Prostate gland (tissue), 2 donors: ENCODE measurements around the gene RFXANK. TPM values are rescaled to one million over a fixed set of nuclear protein-coding genes. Genes with fewer than 3 reads are reported as not detected.

Experiments used
- DNase-seq: peaks from one replicate; pipeline ENCODE4 v3.0.0-alpha.2; 2019; ENCODE audit warnings: low spot score
- H3K27ac ChIP-seq, 2 donors: fragments of 200-600 bp; sonication (generic); 2 replicates each; pipeline ENCODE4 v1.5.1; 2017 to 2019
- H3K27me3 ChIP-seq: fragments of 200-600 bp; sonication (generic); replicated peaks from 2 replicates; pipeline ENCODE4 v1.5.1; 2019; ENCODE audit not compliant: insufficient read depth
- H3K36me3 ChIP-seq, 2 donors: fragments of 200-600 bp; sonication (generic); 1 replicate in 1 of 2; 2 replicates in 1 of 2; pipeline versions ENCODE4 v1.5.1 to v1.8.1; 2017 to 2019
- H3K4me1 ChIP-seq: fragments of 200-600 bp; sonication (generic); replicated peaks from 2 replicates; pipeline ENCODE4 v1.5.1; 2019
- H3K4me3 ChIP-seq, 2 donors: fragments of 200-600 bp; sonication (generic); 2 replicates each; pipeline ENCODE4 v1.5.1; 2017 to 2019
- H3K9me3 ChIP-seq: fragments of 200-600 bp; sonication (generic); 2 replicates; pipeline ENCODE4 v1.5.1; 2017
- POLR2A ChIP-seq: fragments of 450-650 bp; IDR thresholded peaks from one replicate; pipeline ENCODE4 v1.6.1; 2016; ENCODE audit warnings: antibody characterized with exemption, mild to moderate bottlenecking
- POLR2AphosphoS5 ChIP-seq: sonication (generic); formaldehyde crosslinking; IDR thresholded peaks from one replicate; pipeline ENCODE4 v1.6.1; 2017; ENCODE audit warnings: antibody characterized with exemption
- WGBS: methylation state at CpG from one replicate; pipeline ENCODE4 v1.1.5; 2018; 5-methylcytosine and 5-hydroxymethylcytosine counted together
- intact Hi-C: fragments of 100-400 bp; cut with DNase I; formaldehyde crosslinking; loops from one replicate; pipeline ENCODE4 v1.14.2; 2022
- total RNA-seq, 2 donors: library from RNA; depleted of rRNA; stranded (reverse); fragments of >200 nt; gene quantifications; one replicate each; pipeline ENCODE4 v1.1.0, GENCODE V29; 2016
- TF ChIP-seq, protein P1 (sequence below), 4 experiments: fragments of 200-600 bp in 2 of 4; fragments of 450-650 bp in 2 of 4; sonication (generic) in 2 of 4; IDR thresholded peaks; 1 replicate in 3 of 4; 2 replicates in 1 of 4; pipeline ENCODE4 v1.5.1; 2016 to 2019; ENCODE audit warnings: antibody characterized with exemption in 4 of 4, mild to moderate bottlenecking in 2 of 4, moderate library complexity in 2 of 4

RFXANK gene
- total RNA-seq, 2 donors from 2014 or later, result 44.2 to 46.3 TPM

DNA sequence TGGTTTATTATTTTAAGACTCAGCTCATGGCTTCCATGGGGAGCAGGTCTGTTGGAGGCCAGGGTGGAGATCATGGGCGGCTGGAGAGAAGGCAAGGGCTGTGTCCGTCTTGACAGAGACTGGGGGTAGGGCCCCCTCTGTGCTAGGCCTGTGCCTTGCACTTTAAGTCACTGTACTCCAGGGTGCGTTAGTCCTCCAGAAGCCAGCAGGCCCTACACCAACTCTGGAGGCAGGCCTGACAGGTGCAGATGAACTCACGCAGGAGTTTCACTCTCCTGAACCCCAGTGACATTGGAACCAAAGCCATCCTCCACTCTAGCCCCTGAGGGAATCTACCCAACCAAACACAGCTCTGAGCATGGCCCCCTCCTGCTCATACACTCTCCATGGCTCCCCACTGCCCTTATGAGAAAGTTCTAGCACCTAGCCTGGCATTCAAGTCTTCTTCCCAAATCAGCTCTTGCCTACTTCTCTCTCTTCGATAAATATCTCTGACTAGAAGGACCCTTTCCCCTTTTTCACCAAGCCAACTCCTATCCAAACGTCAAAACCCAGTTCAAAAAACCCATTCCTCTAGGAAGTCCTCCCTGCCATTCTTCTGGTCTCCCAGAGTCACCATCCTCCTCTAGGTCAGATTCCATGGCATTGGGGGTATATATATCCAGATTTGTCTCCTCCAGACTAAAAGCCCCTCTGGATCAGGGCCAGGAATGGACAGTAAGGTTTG is 37.1 kb upstream of the RFXANK start:
- WGBS, result 93% methylated on average over 6 of the region's 6 CpGs
- intact Hi-C loops, result no loop called here
- no peak overlapping the region for H3K4me3 ChIP-seq
- H3K36me3 ChIP-seq, result no peaks in the 10 kb centered on the region
- no peaks in the 10 kb centered on the region for H3K4me1 ChIP-seq
- no peaks in the 10 kb centered on the region for H3K27me3 ChIP-seq
- DNase-seq, result no peak
- TF ChIP-seq, protein P1, sequence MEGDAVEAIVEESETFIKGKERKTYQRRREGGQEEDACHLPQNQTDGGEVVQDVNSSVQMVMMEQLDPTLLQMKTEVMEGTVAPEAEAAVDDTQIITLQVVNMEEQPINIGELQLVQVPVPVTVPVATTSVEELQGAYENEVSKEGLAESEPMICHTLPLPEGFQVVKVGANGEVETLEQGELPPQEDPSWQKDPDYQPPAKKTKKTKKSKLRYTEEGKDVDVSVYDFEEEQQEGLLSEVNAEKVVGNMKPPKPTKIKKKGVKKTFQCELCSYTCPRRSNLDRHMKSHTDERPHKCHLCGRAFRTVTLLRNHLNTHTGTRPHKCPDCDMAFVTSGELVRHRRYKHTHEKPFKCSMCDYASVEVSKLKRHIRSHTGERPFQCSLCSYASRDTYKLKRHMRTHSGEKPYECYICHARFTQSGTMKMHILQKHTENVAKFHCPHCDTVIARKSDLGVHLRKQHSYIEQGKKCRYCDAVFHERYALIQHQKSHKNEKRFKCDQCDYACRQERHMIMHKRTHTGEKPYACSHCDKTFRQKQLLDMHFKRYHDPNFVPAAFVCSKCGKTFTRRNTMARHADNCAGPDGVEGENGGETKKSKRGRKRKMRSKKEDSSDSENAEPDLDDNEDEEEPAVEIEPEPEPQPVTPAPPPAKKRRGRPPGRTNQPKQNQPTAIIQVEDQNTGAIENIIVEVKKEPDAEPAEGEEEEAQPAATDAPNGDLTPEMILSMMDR (IDR thresholded peaks at IDR 0.05), result no peak
- TF ChIP-seq POLR2AphosphoS5 (no peak), POLR2A (no peak)
- H3K27ac ChIP-seq, result no peak overlapping the region
- no peaks in the 10 kb centered on the region for H3K9me3 ChIP-seq

DNA sequence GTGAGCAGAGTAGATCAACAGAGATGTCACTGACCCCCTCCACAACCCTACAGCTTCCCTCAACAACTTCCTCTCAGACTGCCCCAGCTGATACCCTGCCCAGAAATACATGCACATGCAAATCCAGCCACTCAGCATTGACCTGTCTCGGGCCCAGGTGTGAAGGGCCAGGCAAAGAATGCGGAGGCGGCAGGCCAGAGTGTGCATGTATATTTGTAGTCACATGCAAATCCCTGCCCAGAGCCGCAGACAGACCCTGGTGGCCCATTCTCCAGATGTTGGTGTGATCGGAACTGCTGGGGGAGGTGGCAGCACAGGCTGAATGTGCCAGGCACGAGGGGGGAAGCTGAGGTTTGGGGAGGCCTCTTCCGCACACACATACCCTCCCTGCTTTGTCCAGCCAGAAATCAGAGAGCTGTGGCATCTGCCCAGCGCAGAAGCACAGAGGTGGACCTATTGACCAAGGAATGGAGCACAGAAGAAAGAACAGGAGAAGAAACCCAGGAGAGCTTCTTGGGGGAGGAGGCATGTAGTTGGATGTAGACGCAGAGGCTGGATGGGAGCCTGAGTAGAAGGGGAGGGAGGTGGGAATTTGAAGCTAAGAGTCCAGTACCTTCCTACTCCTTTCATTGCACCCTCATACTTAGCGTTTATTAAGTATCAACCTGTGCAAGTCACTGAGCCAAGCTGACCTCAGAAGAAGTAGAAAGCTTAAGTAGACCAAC is 36.4 kb upstream of the RFXANK start:
- intact Hi-C loops, result no loop called here

DNA sequence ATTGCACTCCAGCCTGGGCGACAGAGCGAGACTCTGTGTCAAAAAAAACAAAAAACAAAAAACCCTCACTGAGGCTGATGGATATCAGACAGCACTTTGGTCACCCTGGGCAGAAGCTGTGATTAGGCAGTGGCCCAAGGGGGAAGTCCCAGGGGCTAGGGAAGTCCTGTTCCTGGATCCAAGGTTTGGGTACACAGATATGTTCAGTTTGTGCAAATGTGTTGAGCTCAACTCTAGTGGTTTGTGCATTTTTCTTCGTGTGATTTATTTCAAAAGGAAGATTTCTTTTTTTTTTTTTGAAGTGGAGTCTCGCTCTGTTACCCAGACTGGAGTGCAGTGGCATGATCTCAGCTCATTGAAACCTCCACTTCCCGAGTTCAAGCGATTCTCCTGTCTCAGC is 34.2 kb upstream of the RFXANK start:
- Histone ChIP-seq H3K36me3 (no peaks in the 10 kb centered on the region), H3K4me1 (no peaks in the 10 kb centered on the region), H3K27me3 (no peaks in the 10 kb centered on the region), H3K27ac (no peak overlapping the region), H3K4me3 (no peak overlapping the region), H3K9me3 (no peaks in the 10 kb centered on the region)
- WGBS, result 91% methylated on average over 6 of the region's 6 CpGs
- TF ChIP-seq POLR2A (no peak), POLR2AphosphoS5 (no peak)
- TF ChIP-seq, protein P1 (IDR thresholded peaks at IDR 0.05), result no peak
- intact Hi-C loops, result no loop called here
- DNase-seq, result no peak

More for the DNA sequence above, 36.4 kb upstream of the RFXANK start:
- H3K4me3 ChIP-seq, result no peak overlapping the region
- TF ChIP-seq, protein P1 (IDR thresholded peaks at IDR 0.05), result no peak
- TF ChIP-seq POLR2A, result no peak
- TF ChIP-seq POLR2AphosphoS5, result no peak
- 97% methylated on average over 10 of the region's 10 CpGs for WGBS
- no peak overlapping the region for H3K27ac ChIP-seq
- DNase-seq, result no peak
- H3K27me3 ChIP-seq, result no peaks in the 10 kb centered on the region
- H3K9me3 ChIP-seq, result no peaks in the 10 kb centered on the region
- no peaks in the 10 kb centered on the region for H3K4me1 ChIP-seq
- no peaks in the 10 kb centered on the region for H3K36me3 ChIP-seq

DNA sequence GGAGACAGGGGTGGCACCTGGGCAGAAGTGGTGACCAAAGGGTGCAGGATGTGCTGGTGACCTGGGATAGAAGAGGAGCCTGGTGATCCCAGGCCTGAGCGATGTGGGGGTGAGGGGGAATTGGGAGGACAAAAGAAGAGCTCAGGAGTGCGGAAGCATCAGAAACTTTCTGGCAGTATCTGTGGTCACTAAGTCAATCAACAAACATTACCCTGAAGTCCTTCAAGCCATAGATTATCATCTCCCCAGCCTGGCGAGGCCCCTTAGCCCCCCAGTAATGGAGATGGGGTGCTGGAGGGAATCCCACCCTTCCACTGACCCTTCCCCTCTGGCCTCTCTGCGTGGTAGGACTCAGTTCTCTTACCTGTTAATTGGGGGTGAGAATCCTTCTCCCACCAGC is 32.5 kb upstream of the RFXANK start:
- H3K27ac ChIP-seq, result no peak overlapping the region
- no peak for DNase-seq
- no peaks in the 10 kb centered on the region for H3K27me3 ChIP-seq
- TF ChIP-seq POLR2A (no peak), POLR2AphosphoS5 (no peak)
- TF ChIP-seq, protein P1 (IDR thresholded peaks at IDR 0.05), result no peak
- H3K4me3 ChIP-seq, result no peak overlapping the region
- no peaks in the 10 kb centered on the region for H3K36me3 ChIP-seq
- no peaks in the 10 kb centered on the region for H3K9me3 ChIP-seq
- H3K4me1 ChIP-seq, result no peaks in the 10 kb centered on the region
- intact Hi-C loops, result no loop called here
- 97% methylated on average over 4 of the region's 4 CpGs for WGBS
